ENCODE data around the gene LRTM2.

DNA sequence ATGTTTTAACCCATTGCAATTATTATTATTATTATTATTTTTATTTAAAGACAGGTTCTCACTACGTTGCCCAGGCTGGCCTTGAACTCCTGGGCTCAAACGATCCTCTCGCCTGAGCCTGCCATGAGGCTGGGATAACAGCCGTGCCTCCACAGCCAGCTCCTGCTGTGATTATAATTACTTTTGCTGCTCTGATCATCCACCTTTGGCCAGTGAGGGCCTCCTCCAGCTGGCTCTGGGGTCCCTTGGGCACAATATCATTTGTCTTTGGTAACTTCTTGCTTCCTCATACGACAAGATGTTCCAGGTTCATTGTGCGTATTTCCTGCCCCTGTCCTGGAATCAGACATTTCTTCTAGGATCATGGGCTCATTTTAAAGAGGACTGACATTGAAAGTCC is 28.4 kb downstream of the LRTM2 start:
- no peak for TF ChIP-seq CTCF (IDR thresholded peaks at IDR 0.05)
- TF ChIP-seq POLR2A (IDR thresholded peaks at IDR 0.05) = no peak

Measured in body of pancreas (tissue), 4 donors.